DND-41 (cell line): ENCODE measurements around the gene ABHD16A.

Experiments used
- CTCF ChIP-seq: IDR thresholded peaks from 2 replicates; pipeline ENCODE4 v1.5.1; 2012; ENCODE audit warnings: borderline replicate concordance, low read length, moderate library complexity, mild to moderate bottlenecking; ENCODE audit not compliant: poor library complexity, severe bottlenecking; ENCODE audit errors: extremely low read depth
- EZH2 ChIP-seq: IDR thresholded peaks from 3 replicates; pipeline ENCODE4 v1.6.1; 2012; ENCODE audit warnings: borderline replicate concordance, low read depth, mild to moderate bottlenecking, moderate library complexity, low read length, inconsistent platforms; ENCODE audit not compliant: severe bottlenecking

GRCh38 chr6:31655349-31656237 lies 47.5 kb downstream of the ABHD16A start, which contains the start of gene APOM:
- TF ChIP-seq CTCF: no peak
- TF ChIP-seq EZH2: no peak
